ENCODE results near the gene RNF41.
A peak's percentile ranks its signal among the peaks of the same experiment; 100 is the strongest.

RNF41 gene

DNA sequence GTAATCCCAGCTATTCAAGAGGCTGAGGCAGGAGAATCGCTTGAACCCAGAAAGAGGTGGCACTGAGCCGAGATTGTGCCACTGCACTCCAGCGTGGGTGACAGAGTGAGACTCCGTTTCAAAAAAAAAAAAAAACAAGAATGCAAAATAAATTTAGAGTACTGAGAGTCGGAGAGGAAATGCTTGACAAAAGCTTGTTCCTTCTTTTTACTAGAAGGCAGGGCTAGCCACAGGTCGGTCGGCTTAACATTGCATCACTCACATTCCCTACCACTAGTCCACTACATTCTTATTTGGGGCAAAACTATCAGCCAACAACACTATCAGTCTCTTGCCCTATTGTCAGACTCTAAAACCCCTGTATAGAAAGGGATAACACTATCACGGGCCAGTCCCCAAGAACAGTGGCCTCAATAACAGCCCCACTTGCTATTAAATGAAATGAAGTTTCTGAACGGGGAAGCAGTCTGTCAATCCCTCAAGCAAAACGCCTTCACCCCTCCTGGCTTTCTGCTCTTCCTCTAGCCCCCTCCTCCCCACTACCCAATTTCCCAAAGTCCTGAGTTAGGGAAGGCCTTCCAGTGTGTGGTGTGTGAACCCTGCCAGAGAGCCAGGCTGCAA lies 1.0 kb downstream of the RNF41 start:
- DNase-seq (ENCODE audit: low spot score in 2 of 2) (no peak), ATAC-seq (replicated peaks; ENCODE audit: extremely low read depth, poor library complexity, severe bottlenecking) (no peak)
- peaks cover 61% of the 10 kb centered on the region for H3K4me1 Mint-ChIP-seq

DNA sequence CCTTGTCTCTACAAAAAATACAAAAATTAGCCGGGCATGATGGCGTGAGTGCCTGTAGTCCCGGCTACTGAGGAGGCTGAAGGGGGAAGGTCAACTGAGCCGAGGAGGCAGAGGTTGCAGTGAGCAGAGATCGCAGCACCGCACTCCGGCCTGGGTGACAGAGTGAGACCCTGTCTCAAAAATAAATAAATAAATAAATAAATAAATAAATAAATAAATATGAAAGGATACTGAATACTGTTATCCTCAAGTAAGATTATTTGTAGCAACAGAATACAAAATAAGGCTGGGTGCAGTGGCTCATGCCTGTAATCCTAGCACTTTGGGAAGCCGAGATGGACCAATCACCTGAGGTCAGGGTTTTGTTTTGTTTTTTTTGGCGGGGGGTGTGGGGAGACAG lies 1.9 kb downstream of the RNF41 start:
- Mint-ChIP-seq H3K27me3 (no peaks in the 10 kb centered on the region), H3K4me1 (peaks cover 53% of the 10 kb centered on the region), H3K4me3 (peak overlapping the region; percentile 13), H3K36me3 (ENCODE audit: insufficient read depth) (peaks cover 25% of the 10 kb centered on the region), H3K27ac (ENCODE audit: low read depth) (no peak overlapping the region), H3K9me3 (no peaks in the 10 kb centered on the region)
- DNase-seq (ENCODE audit: low spot score in 2 of 2): no peak
- ATAC-seq (replicated peaks; ENCODE audit: extremely low read depth, poor library complexity, severe bottlenecking): no peak

More for the DNA sequence above, 1.0 kb downstream of the RNF41 start:
- peak overlapping the region; percentile 100 for H3K27ac Mint-ChIP-seq (ENCODE audit: low read depth)
- H3K27me3 Mint-ChIP-seq: no peaks in the 10 kb centered on the region
- H3K4me3 Mint-ChIP-seq: peak overlapping the region; percentile 99
- no peaks in the 10 kb centered on the region for H3K9me3 Mint-ChIP-seq
- peaks cover 18% of the 10 kb centered on the region for H3K36me3 Mint-ChIP-seq (ENCODE audit: insufficient read depth)

DNA sequence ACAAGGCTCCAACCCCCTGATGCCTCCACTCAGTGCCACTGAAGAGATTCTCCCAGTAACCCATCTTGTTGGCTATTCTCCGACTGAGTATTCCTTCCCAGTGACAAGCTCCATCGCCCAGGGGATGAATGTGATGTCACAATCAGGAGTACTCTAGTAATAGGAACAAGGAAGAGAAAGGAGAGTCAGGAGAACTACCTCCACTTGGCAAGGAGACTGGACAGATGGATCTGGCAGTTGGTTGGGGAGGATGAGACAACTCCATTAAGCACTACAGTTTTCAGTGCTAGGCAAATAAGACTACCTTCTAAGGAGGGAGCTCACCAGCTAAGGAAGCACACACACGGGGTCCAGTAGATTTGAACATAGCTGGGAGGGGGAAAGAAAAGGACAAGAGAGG lies 5.3 kb downstream of the RNF41 start:
- no peak overlapping the region for H3K4me3 Mint-ChIP-seq
- DNase-seq (ENCODE audit: low spot score in 2 of 2) (no peak), ATAC-seq (replicated peaks; ENCODE audit: extremely low read depth, poor library complexity, severe bottlenecking) (no peak)
- H3K4me1 Mint-ChIP-seq: peaks cover 25% of the 10 kb centered on the region
- no peaks in the 10 kb centered on the region for H3K27me3 Mint-ChIP-seq
- H3K9me3 Mint-ChIP-seq: no peaks in the 10 kb centered on the region
- peaks cover 34% of the 10 kb centered on the region for H3K36me3 Mint-ChIP-seq (ENCODE audit: insufficient read depth)
- H3K27ac Mint-ChIP-seq (ENCODE audit: low read depth): no peak overlapping the region

DNA sequence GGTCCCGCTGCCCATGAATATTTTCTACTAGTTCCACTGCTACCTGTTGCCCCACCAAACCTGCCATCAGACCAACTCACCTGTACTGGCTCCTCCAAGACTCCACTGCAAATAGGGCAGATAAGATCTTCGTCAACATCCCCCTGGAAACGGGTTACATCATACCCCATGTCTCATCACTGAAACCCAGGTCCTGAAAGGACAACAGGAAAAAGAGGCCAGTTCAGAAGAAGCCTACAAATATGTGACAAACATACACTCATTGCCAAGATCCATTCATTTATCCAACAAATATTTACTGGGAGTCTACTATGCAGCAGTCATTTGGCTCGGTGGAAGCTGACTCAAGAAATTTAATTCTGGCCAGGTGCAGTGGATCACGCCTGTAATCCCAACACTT lies 7.8 kb downstream of the RNF41 start:
- no peaks in the 10 kb centered on the region for H3K27me3 Mint-ChIP-seq
- no peak overlapping the region for H3K27ac Mint-ChIP-seq (ENCODE audit: low read depth)
- DNase-seq (ENCODE audit: low spot score in 2 of 2) (no peak), ATAC-seq (replicated peaks; ENCODE audit: extremely low read depth, poor library complexity, severe bottlenecking) (no peak)
- peaks cover 48% of the 10 kb centered on the region for H3K36me3 Mint-ChIP-seq (ENCODE audit: insufficient read depth)
- H3K4me3 Mint-ChIP-seq: no peak overlapping the region
- no peaks in the 10 kb centered on the region for H3K9me3 Mint-ChIP-seq
- H3K4me1 Mint-ChIP-seq: peaks cover 15% of the 10 kb centered on the region

DNA sequence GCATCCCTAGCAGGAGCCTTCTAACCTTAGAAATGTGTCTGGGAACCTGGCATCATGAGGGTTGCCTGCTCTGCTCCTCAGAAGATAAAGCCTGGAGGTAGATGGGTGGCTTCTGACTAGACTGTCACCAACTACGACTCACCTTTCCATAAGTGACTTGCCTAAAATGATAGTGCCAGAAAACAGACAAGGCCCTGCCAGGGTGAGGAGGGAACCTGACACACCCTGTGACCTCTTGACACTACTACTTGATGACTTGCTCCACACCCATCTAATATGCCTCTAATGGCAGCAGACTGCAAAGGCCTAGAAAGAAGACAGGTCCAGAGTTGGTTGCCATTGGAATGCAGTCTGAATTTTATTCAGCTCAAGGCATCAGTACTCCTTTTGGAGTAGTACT lies 9.4 kb downstream of the RNF41 start:
- no peaks in the 10 kb centered on the region for H3K27me3 Mint-ChIP-seq
- peaks cover 15% of the 10 kb centered on the region for H3K4me1 Mint-ChIP-seq
- no peak overlapping the region for H3K4me3 Mint-ChIP-seq
- H3K9me3 Mint-ChIP-seq: no peaks in the 10 kb centered on the region
- ATAC-seq (replicated peaks; ENCODE audit: extremely low read depth, poor library complexity, severe bottlenecking): no peak
- H3K27ac Mint-ChIP-seq (ENCODE audit: low read depth): no peak overlapping the region
- H3K36me3 Mint-ChIP-seq (ENCODE audit: insufficient read depth): peaks cover 60% of the 10 kb centered on the region
- DNase-seq (ENCODE audit: low spot score in 2 of 2): no peak

DNA sequence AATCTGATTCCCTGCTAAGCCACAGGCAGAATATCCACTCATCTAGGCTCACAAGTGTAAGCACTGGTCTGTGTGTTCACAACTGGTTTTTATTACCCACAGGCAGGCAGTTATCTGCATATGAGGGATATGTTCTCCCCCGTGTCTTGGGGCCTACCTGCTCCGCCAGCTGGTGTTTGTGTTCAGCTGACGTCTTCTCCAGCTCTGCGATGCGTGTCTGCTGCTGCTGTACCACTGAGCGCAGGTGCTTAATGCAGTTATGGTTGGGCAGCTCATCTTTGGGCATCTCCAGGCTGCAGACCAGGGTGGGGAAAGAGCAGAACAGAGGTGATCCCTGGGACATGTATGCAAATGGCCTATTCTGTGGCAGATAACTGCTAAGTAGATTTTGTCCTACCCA lies 13.7 kb downstream of the RNF41 start:
- Mint-ChIP-seq H3K27me3 (no peaks in the 10 kb centered on the region), H3K9me3 (no peaks in the 10 kb centered on the region), H3K4me1 (no peaks in the 10 kb centered on the region), H3K27ac (ENCODE audit: low read depth) (no peak overlapping the region), H3K36me3 (ENCODE audit: insufficient read depth) (peaks cover 41% of the 10 kb centered on the region), H3K4me3 (no peak overlapping the region)
- ATAC-seq (replicated peaks; ENCODE audit: extremely low read depth, poor library complexity, severe bottlenecking) (no peak), DNase-seq (ENCODE audit: low spot score in 2 of 2) (no peak)

DNA sequence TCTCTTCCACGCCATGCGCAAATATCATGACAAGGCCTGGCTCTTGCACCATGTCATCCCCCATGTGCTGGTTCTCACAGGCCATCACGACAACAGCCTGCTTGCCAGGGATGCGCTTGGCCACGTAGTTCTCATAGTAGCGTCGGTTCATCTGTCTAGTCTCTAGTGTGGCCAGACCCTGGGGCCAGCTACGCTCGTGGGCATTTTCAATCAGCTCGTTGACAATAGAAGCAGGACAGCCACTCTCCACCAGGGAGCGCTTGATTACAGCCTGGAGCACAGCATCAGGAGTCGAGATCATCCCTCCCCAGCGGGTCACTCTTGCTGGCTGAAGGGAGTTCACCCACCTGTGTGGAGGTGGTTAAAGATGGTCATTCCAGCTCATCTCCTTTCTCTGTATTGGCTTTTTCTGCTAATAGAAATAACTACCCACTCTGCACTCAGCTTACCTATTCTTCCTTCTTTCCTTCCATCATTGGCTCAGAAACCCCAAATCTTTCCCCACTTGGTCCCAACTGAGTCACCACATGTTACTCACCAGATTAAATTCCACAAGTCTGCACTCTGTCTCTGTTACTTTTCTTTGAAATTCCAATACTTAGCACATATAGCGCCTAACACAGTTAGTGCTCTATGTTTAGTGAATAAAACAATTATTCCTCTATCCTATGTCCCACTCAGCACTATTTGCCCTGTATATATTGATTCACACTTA lies 15.1 kb downstream of the RNF41 start:
- Mint-ChIP-seq H3K27me3 (no peaks in the 10 kb centered on the region), H3K9me3 (no peaks in the 10 kb centered on the region), H3K4me3 (no peak overlapping the region), H3K27ac (ENCODE audit: low read depth) (no peak overlapping the region), H3K4me1 (no peaks in the 10 kb centered on the region), H3K36me3 (ENCODE audit: insufficient read depth) (peaks cover 36% of the 10 kb centered on the region)
- no peak for DNase-seq (ENCODE audit: low spot score in 2 of 2)
- ATAC-seq (replicated peaks; ENCODE audit: extremely low read depth, poor library complexity, severe bottlenecking): peak; percentile 24

DNA sequence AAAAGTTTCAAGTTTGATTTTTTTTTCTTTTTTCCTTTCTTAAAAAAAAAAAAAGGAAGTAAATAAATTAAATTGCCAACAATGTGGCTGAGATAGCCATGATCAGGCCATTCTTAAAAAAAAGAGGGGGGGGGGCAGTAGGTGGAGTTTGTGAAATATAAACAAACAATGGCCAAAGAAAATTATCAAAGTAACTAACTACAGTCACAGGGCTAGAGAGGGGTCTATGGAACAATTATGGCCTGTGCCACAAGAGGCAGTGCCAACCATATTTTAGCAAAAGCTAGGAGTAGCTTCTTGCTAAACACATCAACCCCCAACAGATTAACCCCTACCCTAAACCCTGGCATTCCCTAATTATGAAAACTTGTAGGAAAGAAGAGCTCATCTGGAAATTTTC lies 16.3 kb downstream of the RNF41 start:
- Mint-ChIP-seq H3K36me3 (ENCODE audit: insufficient read depth) (peaks cover 31% of the 10 kb centered on the region), H3K4me1 (no peaks in the 10 kb centered on the region), H3K27me3 (no peaks in the 10 kb centered on the region), H3K27ac (ENCODE audit: low read depth) (no peak overlapping the region), H3K9me3 (no peaks in the 10 kb centered on the region), H3K4me3 (no peak overlapping the region)
- DNase-seq (ENCODE audit: low spot score in 2 of 2) (no peak), ATAC-seq (replicated peaks; ENCODE audit: extremely low read depth, poor library complexity, severe bottlenecking) (no peak)

DNA sequence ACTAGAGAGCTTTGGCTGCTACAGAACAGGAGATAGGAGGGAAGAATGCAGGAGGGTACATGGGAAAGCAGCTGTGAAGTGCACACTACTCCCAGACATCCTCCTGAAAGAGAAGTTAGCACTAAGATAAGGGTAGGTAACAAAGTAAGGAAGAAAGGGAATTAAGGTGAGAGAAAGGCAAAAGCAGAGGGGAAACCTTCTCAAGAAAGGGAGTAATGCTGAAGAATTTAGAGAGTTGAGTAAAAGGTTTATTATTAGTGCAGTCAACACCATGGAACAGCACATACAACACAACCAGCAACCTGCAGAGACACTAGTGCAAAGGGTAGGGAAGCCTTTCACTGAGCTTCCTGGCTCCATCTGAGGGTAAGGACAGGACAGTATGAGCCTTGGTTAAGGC lies 17.4 kb downstream of the RNF41 start:
- no peaks in the 10 kb centered on the region for H3K27me3 Mint-ChIP-seq
- H3K36me3 Mint-ChIP-seq (ENCODE audit: insufficient read depth): peaks cover 23% of the 10 kb centered on the region
- H3K4me1 Mint-ChIP-seq: no peaks in the 10 kb centered on the region
- no peak overlapping the region for H3K4me3 Mint-ChIP-seq
- H3K27ac Mint-ChIP-seq (ENCODE audit: low read depth): peak overlapping the region; percentile 2
- H3K9me3 Mint-ChIP-seq: no peaks in the 10 kb centered on the region
- ATAC-seq (replicated peaks; ENCODE audit: extremely low read depth, poor library complexity, severe bottlenecking) (no peak), DNase-seq (ENCODE audit: low spot score in 2 of 2) (no peak)

DNA sequence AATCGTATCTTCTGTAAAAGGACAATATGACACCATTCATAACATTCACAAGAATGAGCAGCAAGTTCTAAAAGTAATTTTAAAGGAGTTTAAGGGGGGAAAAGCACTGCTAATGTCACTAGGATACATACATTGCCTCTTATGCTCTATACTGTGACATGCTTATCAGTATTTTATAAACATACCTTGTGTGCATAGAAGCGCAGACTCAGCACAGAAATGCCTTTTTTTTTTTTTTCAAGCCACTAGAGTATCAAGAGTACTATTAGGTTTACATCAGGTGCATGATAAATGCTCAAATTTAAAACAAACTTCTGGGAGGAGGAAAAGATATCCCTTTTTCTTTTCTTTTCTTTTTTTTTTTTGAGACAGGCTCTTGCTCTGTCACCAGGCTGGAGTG lies 18.9 kb downstream of the RNF41 start:
- Mint-ChIP-seq H3K4me3 (no peak overlapping the region), H3K36me3 (ENCODE audit: insufficient read depth) (peaks cover 14% of the 10 kb centered on the region), H3K9me3 (no peaks in the 10 kb centered on the region), H3K27ac (ENCODE audit: low read depth) (no peak overlapping the region), H3K4me1 (no peaks in the 10 kb centered on the region), H3K27me3 (no peaks in the 10 kb centered on the region)
- DNase-seq (ENCODE audit: low spot score in 2 of 2) (no peak), ATAC-seq (replicated peaks; ENCODE audit: extremely low read depth, poor library complexity, severe bottlenecking) (no peak)

DNA sequence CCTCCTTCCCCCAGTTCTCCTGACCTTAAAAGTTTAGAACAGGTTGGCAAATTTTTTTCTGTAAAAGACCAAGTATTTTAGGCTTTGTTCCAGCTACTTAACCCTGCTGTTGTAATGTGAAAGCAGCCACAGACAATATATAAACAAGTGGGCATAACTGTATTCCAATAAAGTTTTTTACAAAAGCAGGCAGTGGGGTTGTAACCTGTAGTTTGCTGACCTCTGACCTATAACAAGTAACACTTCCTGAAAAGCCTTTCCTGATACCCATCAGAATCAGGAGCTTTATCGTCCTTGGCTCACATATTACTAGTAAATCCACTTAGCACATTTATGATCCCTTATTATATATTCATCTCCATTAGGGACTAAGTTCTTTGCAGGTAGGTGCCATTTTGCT lies 19.4 kb downstream of the RNF41 start:
- H3K9me3 Mint-ChIP-seq: no peaks in the 10 kb centered on the region
- H3K27me3 Mint-ChIP-seq: no peaks in the 10 kb centered on the region
- DNase-seq (ENCODE audit: low spot score in 2 of 2) (no peak), ATAC-seq (replicated peaks; ENCODE audit: extremely low read depth, poor library complexity, severe bottlenecking) (no peak)
- H3K27ac Mint-ChIP-seq (ENCODE audit: low read depth): peak overlapping the region; percentile 13
- H3K4me3 Mint-ChIP-seq: no peak overlapping the region
- H3K36me3 Mint-ChIP-seq (ENCODE audit: insufficient read depth): peaks cover 9% of the 10 kb centered on the region
- no peaks in the 10 kb centered on the region for H3K4me1 Mint-ChIP-seq

DNA sequence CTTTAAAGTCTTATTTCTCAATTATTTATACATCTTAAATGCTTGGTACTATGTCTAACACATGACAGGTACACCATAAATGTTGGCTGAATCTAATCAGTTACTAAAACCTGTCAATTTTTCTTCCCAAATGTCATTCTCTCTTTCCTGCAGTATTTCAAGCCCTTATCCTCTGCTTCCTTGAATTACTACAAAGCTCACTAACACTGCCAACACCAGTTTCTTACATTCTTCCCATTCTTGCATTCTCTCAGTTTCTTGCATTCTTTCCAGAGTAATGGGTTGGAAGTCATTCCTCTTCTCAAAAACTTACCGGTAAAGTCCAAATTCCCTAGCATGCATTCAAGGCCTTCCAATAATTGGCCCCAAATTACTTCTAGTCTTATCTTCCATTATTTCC lies 22.9 kb downstream of the RNF41 start:
- ATAC-seq (replicated peaks; ENCODE audit: extremely low read depth, poor library complexity, severe bottlenecking): no peak
- peaks cover 4% of the 10 kb centered on the region for H3K4me1 Mint-ChIP-seq
- peaks cover 3% of the 10 kb centered on the region for H3K36me3 Mint-ChIP-seq (ENCODE audit: insufficient read depth)
- H3K27ac Mint-ChIP-seq (ENCODE audit: low read depth): no peak overlapping the region
- no peaks in the 10 kb centered on the region for H3K9me3 Mint-ChIP-seq
- no peaks in the 10 kb centered on the region for H3K27me3 Mint-ChIP-seq
- DNase-seq (ENCODE audit: low spot score in 2 of 2): no peak
- H3K4me3 Mint-ChIP-seq: no peak overlapping the region

DNA sequence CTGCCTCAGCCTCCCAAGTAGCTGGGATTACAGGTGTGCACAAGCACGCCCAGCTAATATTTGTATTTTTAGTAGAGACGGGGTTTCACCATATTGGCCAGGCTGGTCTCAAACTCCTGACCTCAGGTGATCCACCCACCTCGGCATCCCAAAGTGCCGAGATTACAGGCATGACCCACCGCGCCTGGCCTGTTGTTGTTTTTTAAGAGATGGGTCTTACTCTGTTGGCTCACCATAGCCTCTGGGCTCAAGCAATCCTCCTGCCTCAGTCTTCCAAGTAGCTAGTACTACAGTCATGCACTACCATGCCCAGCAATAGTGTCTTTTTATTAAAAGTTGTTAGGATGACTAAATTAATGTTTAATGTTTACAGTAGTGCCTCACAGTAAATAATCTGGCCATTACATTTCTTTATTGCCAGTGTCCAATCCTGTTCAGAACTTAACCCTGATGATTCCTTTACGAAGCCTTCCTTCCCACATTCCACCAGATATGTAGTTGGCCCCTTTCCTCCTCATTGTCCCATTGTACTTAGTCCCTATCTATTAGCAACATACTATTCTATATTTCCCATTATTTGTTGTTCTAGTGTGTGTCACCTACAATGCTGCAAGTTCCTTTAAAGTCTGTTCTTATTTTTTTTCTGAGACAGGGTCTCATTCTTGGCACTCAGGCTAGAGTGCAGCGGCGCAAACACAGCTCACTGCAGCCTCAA lies 23.6 kb downstream of the RNF41 start:
- H3K27me3 Mint-ChIP-seq: no peaks in the 10 kb centered on the region
- DNase-seq (ENCODE audit: low spot score in 2 of 2) (no peak), ATAC-seq (replicated peaks; ENCODE audit: extremely low read depth, poor library complexity, severe bottlenecking) (no peak)
- no peaks in the 10 kb centered on the region for H3K9me3 Mint-ChIP-seq
- peaks cover 10% of the 10 kb centered on the region for H3K4me1 Mint-ChIP-seq
- peaks cover 3% of the 10 kb centered on the region for H3K36me3 Mint-ChIP-seq (ENCODE audit: insufficient read depth)
- H3K4me3 Mint-ChIP-seq: no peak overlapping the region
- no peak overlapping the region for H3K27ac Mint-ChIP-seq (ENCODE audit: low read depth)

Measured in central memory CD8-positive, alpha-beta T cell (primary cell).